ENCODE results near the gene FSCN2.
"Not testable (repeated sequence)": the region's sequence is repeated elsewhere in the genome, so short reads cannot be mapped to it uniquely, and the experiment has no call there.

The FSCN2 gene

DNA sequence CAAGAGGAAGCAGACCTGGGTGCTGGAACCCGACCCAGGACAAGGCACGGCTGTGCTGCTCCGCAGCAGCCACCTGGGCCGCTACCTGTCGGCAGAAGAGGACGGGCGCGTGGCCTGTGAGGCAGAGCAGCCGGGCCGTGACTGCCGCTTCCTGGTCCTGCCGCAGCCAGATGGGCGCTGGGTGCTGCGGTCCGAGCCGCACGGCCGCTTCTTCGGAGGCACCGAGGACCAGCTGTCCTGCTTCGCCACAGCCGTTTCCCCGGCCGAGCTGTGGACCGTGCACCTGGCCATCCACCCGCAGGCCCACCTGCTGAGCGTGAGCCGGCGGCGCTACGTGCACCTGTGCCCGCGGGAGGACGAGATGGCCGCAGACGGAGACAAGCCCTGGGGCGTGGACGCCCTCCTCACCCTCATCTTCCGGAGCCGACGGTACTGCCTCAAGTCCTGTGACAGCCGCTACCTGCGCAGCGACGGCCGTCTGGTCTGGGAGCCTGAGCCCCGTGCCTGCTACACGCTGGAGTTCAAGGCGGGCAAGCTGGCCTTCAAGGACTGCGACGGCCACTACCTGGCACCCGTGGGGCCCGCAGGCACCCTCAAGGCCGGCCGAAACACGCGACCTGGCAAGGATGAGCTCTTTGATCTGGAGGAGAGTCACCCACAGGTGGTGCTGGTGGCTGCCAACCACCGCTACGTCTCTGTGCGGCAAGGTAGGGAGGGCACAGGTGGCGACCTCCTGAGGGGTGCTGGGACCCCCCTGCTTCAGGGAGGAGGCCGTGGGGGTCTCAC lies 667 bp downstream of the FSCN2 start:
- DNase-seq, result no peak

- no peak for DNase-seq
Measured at GRCh38 chr17:81529437-81529803, 1.2 kb downstream of the FSCN2 start.

DNA sequence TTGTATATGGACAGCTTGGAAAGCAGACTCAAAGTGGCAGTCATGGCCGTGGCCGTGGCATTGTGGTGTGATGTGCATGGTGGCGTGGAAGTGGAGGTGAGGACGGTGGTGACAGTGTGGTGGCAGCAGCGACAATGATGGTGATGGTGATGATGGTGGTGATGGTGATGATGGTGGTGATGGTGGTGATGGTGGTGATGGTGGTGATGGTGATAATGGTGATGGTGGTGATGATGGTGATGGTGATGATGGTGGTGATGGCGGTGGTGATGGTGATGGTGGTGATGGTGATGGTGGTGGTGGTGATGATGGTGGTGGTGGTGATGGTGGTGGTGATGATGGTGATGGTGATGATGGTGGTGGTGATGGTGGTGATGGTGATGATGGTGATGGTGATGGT lies 2.8 kb downstream of the FSCN2 start:
- not testable (repeated sequence) for DNase-seq

DNA sequence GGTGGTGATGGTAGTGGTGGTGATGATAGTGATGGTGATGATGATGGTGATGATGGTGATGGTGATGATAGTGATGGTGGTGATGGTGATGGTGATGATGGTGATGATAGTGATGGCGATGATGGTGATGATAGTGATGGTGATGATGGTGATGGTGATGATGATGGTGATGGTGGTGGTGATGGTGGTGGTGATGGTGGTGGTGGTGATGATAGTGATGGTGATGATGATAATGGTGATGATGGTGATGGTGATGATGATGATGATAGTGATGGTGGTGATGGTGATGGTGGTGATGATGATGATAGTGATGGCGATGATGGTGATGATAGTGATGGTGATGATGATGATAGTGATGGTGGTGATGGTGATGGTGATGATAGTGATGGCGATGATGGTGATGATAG lies 3.8 kb downstream of the FSCN2 start:
- DNase-seq, result not testable (repeated sequence)

DNA sequence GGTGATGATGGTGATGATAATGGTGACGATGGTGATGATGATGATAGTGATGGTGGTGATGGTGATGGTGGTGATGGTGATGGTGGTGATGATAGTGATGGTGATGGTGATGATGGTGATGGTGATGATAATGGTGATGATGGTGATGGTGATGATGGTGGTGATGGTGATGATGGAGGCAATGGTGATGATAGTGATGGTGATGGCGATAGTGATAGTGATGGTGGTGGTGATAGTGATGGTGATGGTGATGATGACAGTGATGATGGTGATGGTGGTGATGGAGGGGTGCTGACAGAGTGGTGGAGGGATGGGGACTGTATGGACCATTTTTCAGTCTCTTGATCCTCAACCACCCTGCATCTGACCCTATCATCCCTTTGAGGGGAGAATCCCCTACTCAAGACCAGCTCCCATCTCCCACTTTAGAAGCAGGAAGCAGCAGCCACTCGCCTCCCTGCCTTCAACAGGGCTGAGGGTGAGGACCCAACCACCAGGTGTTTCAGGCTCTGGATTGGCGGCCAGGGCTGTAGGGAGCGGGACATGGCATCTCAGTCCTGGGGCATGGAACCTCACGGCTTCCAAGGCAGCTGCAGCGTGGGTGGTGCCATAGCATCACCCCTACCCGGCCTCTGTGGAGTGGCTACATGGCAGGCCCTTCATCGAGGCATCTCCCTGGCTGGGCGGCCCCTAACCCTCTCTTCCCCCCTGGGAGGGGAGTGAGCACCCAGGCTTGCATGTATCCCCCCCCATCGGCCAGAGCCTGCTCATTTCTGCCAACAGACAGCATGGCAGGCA lies 4.5 kb downstream of the FSCN2 start:
- no peak for DNase-seq

DNA sequence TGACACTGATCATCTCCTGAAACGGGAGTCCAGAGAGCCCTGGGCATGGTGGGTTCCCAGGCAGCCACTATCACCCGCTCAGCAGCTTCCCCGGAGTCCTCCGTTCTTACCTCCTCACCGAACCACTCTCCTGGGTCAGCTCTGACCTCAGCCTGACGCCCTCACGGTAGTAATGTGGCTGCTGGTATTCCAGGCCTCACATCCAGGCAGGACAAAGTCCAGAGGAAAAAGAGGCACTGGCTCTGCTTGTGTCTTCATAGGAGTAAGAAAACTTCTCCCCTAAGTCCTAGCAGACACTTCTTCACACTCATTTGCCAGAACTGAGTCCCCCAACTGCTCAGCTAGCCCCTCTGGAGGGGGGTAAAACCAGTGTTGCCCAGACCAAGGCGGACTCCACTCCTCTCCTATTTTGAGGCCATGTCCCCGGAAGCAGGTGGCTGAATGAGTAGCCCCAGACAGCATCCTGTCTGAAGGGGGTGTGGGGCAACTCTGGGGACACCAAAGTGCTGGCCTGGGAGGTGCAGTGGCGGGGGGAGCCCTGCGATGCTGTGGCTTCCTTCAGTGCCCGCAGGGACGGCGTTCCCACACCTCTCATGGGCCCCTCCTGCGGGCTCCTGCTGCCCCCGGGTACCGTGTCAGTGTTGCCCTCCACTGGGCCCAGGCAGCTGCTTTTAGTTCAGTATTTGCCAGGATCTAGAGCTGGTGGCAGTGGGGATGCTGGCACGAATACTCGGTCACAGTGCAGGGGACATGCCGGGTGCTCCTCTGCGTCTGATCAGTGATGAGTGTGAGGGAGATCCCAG lies 5.4 kb downstream of the FSCN2 start:
- DNase-seq, result no peak

DNA sequence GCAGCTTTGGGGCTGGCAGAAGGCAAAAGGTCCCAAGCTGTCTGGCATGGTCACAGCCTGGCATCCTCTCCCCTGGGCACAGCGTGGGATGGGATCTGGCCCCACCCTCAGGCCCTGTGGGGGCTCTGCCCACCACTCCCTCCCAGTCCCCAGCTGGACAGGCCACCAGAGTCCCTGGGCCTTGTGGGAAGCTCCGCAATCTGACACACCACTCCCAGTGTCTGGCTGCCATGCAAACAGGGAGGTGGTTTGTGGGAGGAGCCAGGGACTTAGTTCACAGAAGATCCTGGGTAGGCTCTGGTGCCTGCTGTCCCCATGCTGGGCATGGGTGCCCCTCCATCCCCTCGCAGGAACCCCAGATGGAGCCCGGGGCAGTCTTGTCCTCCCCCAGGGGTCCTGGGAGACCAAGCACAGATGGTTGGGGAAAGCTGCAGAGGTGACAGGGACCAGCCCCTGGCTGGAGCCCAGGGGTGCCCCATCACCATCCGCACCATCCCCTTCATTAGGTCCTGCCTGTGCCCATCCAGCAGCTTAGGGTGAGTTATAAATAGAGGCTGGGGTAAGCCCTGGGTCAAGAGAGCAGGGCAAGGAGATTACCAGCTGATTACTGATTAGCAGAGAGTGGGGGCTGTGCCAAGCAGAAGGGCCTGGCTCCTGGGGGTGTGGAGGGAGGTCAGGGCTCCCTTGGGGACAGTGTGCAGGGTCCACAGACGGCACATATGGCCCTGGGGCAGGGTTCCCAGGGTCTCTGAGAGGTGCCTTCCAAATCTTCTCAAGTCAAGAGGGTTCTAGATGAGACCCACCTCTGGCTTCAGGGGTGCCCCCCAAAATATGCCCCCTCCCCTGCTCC lies 6.2 kb downstream of the FSCN2 start:
- DNase-seq, result no peak

DNA sequence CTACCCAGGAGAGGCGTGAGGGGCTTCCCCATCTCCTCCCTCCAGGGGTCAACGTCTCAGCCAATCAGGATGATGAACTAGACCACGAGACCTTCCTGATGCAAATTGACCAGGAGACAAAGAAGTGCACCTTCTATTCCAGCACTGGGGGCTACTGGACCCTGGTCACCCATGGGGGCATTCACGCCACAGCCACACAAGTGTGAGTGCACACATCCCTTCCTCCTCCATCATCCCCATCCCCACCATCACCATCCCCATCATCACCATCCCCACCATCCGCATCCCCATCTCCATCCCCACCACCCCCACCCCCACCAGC lies 6.8 kb downstream of the FSCN2 start:
- no peak for DNase-seq

DNA sequence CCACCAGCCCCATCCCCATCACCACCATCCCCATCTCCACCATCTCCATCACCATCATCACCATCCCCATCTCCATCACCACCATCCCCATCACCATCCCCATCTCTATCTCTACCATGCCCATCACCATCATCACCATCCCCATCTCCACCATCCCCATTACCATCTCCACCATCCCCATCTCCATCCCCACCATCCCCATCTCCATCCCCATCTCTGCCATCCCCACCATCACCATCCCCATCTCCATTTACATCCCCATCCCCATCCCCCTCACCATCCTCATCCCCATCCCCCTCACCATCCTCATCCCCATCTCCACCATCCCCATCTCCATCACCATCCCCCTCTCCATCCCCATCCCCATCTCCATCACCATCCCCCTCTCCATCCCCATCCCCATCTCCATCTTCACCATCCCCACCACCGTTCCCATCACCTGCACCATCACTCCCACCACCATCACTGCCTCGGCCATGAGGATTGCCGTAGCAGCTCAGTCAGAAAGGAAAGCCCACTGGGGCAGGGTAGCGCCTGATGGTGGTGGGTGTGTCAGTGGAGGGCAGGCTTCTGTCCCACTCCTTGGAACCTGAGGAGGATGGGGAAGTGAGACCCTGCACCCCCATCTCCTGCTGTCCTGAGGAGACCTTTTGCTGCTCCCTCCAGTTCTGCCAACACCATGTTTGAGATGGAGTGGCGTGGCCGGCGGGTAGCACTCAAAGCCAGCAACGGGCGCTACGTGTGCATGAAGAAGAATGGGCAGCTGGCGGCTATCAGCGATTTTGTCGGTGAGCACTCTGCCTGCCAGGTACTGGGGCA lies 7.5 kb downstream of the FSCN2 start:
- no peak for DNase-seq

DNA sequence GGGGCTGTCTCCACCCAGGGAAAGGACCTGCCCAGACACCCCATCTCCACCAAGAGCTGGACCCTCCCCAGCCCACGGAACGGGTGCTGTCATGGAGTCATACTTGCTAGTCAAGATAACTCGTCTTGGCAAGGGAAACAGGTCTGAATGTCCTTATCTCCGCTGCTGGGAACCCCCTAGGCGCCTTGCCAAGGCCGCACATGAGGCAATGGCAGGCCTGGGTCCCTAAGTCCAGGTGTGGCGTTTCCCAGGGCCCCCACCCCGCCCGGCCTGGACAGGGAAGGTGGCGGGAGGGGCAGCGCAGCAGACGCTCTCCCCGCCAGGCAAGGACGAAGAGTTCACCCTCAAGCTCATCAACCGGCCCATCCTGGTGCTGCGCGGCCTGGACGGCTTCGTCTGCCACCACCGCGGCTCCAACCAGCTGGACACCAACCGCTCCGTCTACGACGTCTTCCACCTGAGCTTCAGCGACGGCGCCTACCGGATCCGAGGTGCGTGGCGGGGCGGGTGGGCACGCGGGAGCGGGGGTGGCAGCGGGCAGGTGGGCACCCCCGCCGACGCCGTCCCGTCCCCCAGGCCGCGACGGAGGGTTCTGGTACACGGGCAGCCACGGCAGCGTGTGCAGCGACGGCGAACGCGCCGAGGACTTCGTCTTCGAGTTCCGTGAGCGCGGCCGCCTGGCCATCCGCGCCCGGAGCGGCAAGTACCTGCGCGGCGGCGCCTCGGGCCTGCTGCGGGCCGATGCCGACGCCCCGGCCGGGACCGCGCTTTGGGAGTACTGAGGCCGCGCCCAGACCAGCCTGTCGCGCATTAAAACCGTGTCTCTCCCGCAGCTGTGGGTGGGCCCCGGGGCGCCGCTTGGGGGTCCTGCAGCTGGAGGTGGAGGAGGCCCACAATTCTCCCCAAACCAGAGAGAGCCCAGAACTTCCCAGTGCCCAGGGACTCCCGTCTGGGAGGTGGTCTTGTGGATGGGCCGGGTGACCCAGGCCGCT lies 8.4 kb downstream of the FSCN2 start:
- no peak for DNase-seq

DNA sequence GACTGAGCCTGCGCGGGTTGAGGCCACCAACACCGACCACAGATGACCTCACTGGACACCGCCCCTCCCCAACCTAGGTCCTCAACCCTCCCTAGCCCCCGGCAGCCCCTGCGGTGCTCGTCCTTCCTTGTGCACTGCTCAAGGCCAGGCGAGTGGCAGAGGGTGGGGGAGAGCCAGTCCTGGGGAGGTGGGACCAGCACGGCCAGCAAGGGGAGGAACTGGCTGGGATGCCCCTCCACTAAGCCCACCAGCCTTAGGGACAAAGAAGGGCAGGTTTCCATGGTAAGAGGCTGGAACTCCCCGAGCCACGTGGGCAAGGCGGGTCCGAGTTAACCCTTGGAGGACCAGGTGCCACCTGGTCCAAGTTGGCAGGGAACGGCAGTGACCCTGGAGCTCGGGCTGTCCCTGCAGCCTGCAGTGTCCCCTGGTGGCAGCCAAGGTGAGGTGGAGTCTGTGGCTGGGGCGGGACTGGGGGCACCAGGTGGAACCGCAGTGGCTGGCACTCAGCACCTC lies 9.2 kb downstream of the FSCN2 start:
- peak; percentile 30 for DNase-seq

GRCh38 chr17:81537856-81538555 lies 9.8 kb downstream of the FSCN2 start:
- no peak for DNase-seq

GRCh38 chr17:81538651-81539570 lies 10.7 kb downstream of the FSCN2 start:
- DNase-seq, result no peak

- DNase-seq, result no peak
Measured at GRCh38 chr17:81539571-81539900, 11.4 kb downstream of the FSCN2 start.

GRCh38 chr17:81539961-81540675 lies 11.9 kb downstream of the FSCN2 start:
- DNase-seq, result no peak

DNA sequence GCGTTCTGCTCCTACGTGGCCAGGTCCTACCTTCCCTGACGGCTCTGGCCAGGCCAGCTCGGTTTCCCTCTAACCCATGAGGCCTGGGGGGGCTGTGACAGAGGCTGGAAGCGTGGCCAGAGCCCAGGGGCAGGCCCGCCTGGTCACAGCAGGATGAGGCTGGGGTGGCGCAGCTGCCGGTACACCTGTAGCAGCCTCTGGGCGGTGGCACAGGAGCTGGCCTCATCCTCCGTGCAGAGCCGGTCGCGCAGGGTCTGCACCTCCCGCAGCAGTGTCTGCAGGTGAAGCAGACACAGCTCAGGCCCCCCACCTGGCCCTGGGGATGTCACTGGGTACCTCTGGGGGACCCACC lies 12.5 kb downstream of the FSCN2 start:
- DNase-seq, result no peak

- DNase-seq, result no peak
Measured at GRCh38 chr17:81541123-81541522, 12.9 kb downstream of the FSCN2 start.

Measured in activated CD4-positive, alpha-beta T cell treated with anti-CD3 and anti-CD28 coated beads, Interleukin-2, amount 50 U/mL, for 1 hour (primary cell).